Spleen (tissue), 7 donors: ENCODE data around the gene ABCG2.

Experiments used
- POLR2A ChIP-seq, 3 donors: fragments of 450-650 bp; IDR thresholded peaks; one replicate each; pipeline ENCODE4 v1.5.1; 2017; ENCODE audit warnings: antibody characterized with exemption in 3 of 3, mild to moderate bottlenecking in 1 of 3
- POLR2AphosphoS5 ChIP-seq, 3 donors: sonication (generic); formaldehyde crosslinking; IDR thresholded peaks; one replicate each; pipeline ENCODE4 v1.5.1; 2017; ENCODE audit warnings: antibody characterized with exemption in 3 of 3
- TF ChIP-seq, protein P1 (sequence below), 11 experiments: fragments of 200-600 bp in 7 of 11; fragments of 450-650 bp in 4 of 11; sonication (generic) in 4 of 11; IDR thresholded peaks in 8 of 11; conservative IDR thresholded peaks in 3 of 11; 1 replicate in 7 of 11; 2 replicates in 4 of 11; pipeline versions ENCODE4 v1.4.0 to v1.8.0; 2016 to 2021; ENCODE audit warnings: antibody characterized with exemption in 11 of 11, inconsistent platforms in 4 of 11, mild to moderate bottlenecking in 1 of 11
- donor health status: DM: no; HTN: no; CAD: no; lungs with moderate emphysema.
- donor health status: DM: no; HTN: no; CAD: no.
- donor health status: DM: no; HTN: no; CAD: no.

DNA sequence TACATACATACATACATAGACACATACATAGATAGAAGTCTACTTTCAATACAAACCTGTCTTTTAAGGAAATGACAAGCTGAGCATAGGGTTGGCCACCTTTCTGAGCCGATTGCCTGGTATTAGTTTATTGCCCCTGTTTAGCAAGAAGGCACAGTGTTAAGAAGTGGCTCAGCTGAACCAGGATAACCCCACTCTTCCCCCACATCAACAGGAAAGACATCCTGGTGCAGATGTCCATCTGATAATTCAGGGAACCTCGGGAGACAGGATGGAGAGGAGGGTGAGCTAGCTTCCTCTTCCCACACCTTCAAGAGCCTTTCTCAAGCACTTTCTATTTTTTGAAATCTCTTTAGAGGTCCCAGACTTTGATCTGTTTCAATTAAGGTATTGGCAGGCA, 98.7 kb downstream of the ABCG2 start:
- TF ChIP-seq, protein P1, sequence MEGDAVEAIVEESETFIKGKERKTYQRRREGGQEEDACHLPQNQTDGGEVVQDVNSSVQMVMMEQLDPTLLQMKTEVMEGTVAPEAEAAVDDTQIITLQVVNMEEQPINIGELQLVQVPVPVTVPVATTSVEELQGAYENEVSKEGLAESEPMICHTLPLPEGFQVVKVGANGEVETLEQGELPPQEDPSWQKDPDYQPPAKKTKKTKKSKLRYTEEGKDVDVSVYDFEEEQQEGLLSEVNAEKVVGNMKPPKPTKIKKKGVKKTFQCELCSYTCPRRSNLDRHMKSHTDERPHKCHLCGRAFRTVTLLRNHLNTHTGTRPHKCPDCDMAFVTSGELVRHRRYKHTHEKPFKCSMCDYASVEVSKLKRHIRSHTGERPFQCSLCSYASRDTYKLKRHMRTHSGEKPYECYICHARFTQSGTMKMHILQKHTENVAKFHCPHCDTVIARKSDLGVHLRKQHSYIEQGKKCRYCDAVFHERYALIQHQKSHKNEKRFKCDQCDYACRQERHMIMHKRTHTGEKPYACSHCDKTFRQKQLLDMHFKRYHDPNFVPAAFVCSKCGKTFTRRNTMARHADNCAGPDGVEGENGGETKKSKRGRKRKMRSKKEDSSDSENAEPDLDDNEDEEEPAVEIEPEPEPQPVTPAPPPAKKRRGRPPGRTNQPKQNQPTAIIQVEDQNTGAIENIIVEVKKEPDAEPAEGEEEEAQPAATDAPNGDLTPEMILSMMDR (IDR thresholded peaks at IDR 0.05 in 8 of 11, conservative IDR thresholded peaks at IDR 0.05 in 3 of 11): no peak
- TF ChIP-seq POLR2AphosphoS5 (IDR thresholded peaks at IDR 0.05) (no peak), POLR2A (IDR thresholded peaks at IDR 0.05) (no peak)
